Right lobe of liver (tissue), 4 donors: Measurements from ENCODE around the gene ALOXE3.

ENCODE experiments used
- CTCF ChIP-seq, 4 donors: fragments of 200-600 bp in 3 of 4; fragments of 450-650 bp in 1 of 4; IDR thresholded peaks; one replicate each; pipeline versions ENCODE4 v1.5.1 to v1.8.0; 2016 to 2022; ENCODE audit warnings: antibody characterized with exemption in 4 of 4, mild to moderate bottlenecking in 2 of 4
- POLR2A ChIP-seq: fragments of 450-650 bp; IDR thresholded peaks from one replicate; pipeline ENCODE4 v1.6.1; 2017; ENCODE audit warnings: antibody characterized with exemption, mild to moderate bottlenecking
- donor health status: DM: no; HTN: no; CAD: no.
- donor health status: DM: no; HTN: no; CAD: no.
- donor health status: DM: no; HTN: yes; CAD: no.

- TF ChIP-seq CTCF (IDR thresholded peaks at IDR 0.05) (no peak), POLR2A (no peak)
These were observed 70.6 kb downstream of the ALOXE3 start for GRCh38 chr17:8047769-8048110.
